Activated CD4-positive, alpha-beta T cell treated with anti-CD3 and anti-CD28 coated beads, Interleukin-2, amount 50 U/mL, for 1 hour (primary cell): ENCODE measurements around the gene CLEC4E.
"Not testable (repeated sequence)": the region's sequence is repeated elsewhere in the genome, so short reads cannot be mapped to it uniquely, and the experiment has no call there.

Source experiments
- DNase-seq: peaks from one replicate; pipeline ENCODE4 v3.0.0-alpha.2; 2020

Gene CLEC4E

DNA sequence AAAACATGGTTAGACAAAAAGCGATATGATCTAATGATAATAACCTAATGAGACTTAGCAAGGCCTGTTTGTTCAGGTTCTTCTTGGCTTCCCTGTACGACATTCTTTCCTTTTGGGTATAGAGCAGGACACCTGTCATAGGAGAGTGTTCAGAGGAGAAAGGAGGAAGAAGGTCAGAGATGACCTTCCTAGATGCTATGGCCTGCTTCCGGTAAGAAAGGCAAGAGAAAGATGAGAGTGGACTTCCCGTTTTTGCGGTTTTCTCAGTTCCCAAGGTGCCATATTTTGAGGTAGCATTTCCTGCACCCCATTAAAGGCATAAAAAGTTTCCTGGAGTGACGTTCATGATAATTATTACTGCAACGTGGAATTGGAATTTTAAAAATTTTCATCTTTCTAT lies 8.7 kb downstream of the CLEC4E start:
- DNase-seq, result no peak

DNA sequence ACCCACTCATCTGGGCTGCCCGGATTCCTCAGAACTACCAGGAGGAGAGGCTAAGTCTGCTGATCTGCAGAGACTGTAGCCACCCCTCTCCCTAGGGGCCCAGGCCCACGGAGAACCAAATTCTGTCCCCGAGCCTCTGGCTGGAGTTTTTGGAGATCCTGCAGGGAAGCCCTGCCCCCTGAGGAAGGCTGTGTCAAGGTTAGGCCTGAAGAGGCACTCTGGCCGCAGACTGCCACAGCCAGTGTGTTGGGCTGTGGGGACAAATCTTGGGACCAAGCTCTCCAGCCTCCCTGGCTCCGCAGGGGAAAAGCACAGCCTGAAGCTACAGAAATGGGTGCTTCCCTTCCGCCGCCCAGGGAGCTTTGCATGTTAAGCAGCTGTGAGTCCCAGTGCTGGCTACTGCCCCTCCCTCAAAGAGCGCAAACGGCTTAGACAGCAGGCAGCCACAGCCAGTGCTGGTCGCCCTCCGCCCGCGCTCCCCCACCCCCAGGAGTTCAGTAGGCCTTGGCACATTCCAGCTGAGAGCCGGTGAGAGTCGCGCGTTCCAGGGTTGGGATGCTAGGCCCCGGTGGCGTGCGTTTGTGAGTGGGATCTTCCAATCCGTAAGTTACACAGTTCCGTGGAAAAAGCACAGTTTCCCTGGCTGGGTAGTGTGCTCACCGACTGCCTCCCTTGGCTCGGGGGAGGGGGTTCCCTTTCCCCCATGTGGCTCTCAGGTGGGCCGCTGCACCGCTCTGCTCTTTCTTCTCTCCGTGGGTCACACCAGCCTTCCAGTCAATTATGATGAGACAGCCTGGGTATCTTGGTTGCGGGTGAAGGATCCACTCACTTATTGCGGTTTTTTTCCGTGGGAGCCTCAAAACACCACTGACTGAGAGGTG lies 13.2 kb downstream of the CLEC4E start:
- DNase-seq, result no peak

DNA sequence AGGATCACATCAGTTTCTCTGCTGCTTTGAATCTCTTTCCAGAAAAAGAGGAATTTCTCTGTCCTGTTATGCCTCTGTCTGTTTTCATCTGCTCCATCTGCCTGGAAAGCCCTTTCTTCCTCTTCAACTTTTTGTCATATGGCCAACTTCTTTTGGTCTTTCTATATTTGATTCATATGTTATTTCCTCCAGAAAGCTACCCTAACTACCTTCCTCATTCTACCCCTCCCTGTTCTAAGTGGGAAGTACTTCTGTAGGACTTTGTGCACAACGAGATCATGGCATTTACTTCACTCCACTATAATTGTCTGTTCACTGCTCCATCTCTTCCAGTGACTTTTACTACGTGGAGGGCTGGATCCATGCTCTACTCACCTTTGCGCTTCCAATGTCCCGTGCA lies 21.5 kb downstream of the CLEC4E start:
- no peak for DNase-seq

DNA sequence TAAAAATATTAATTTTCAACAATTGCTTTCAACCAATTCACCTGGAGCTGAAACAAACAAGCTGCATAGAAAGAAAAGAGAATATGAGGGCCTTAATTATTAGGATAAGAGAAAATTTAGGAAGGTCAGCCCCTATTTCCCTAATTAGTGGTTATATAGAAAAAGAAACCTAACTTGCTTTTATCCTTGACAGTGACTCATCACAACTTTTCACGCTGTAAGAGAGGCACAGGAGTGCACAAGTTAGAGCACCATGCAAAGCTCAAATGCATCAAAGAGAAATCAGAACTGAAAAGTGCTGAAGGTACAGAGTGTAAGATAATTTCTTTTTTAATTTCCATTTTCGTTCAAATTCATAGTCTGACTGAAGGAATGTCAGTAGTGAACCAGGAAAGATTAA lies 22.7 kb downstream of the CLEC4E start:
- DNase-seq, result no peak

DNA sequence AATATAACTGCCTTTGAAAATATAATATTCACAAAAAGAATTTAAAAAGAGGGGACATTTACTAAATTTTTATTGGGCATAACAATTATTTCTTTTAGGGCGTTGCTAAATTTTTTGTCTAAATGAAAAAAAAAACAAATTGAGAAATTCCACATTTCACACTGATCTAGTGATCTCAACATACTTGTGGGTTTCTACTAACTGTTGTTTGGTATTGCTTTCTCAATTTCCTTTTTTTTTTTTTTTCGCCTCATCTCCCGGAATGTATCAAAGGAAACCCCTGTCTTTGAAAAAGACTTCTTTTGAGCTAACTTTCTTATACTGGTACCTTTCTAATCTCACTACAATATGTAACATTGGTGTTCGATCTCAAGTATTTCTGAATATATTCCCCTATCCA lies 27.4 kb downstream of the CLEC4E start, which contains the start of gene CLEC4D:
Gene CLEC4D, plus strand, starts transcription at position 248 of the 400 bp plus-strand sequence. CDS start 230 bp downstream, outside the sequence.
- no peak for DNase-seq

DNA sequence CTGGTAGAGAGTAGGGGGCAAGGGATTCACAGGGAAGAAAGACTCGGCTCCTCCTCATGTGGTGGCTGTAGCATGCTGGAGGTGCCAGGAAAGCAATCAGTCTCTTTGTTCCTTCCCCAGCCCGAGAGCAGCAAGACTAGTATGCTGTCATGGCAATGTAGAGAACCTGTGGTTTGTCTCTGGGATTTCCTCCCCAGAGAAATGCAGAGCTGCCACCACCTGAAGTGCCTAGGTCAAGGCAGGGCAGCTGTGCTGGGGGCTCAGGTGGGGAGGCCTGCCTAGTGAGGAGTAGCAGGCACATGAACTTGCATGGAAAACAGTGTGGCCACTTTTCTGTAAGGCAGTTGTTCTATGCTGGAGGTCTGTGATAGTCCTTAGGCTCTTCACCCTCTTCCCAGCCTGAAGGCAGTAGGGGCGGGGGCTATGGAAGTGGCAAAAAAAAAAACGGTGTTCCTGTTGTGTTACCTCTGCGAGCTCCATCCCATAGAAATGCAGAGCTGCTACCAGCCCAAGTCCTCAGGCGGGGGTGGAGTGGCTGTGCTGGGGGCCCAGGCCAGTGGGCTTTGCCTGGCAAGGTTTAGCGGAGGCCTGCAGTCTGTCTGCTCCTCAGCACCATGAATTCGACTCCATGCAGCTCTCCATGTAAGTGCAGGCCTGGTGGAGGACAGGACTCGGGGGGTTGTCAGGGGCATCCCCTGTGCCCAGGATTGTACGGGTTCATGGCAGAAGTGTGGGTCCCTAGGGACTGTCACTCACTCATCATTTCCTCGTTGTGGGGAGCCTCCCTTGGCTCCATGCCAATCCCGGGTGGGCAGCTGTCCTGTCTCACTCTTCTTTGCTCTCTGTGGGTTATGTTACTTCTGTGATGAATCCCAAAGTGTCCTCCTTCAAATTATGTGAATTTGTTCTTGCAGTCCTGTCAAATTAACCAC lies 31.5 kb downstream of the CLEC4E start:
- no peak for DNase-seq

DNA sequence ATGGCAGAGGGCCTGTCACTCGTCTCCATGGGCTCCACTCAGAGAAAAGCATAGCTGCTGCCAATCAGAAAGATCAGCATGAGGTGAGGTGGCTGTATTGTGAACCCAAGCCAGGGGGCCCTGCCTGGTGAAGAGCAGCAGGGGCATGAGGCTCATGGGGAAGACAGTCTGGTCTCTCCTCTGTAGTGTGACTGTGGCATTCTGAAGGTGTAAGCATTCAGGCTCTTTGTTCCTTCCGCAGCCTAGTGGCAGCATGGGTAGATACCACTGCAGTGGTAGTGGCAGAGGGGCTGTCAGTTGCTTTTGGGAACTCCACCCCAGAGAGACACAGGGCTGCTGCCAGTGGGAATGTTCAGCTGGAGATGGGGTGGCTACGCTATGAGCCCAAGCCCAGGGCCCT lies 32.5 kb downstream of the CLEC4E start:
- no peak for DNase-seq

DNA sequence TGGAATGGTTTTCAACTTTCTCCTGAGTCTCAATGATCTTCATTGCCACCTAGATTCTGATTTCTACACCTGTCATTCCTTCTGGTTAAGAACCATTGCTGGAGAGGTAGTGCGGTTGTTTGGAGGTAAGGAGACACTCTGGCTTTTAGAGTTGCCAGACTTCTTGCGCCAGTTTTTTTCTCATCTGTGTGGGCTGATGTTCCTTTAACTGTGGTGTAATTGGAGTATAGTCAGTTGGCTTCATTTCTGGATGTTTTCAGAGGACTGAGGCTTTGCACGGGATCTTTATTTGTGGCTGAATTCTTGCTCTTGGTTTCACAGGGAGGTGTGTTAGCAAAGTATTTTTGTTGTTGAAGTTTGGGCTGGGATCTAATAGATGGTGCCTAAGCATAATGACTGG lies 33.1 kb downstream of the CLEC4E start:
- DNase-seq, result no peak

DNA sequence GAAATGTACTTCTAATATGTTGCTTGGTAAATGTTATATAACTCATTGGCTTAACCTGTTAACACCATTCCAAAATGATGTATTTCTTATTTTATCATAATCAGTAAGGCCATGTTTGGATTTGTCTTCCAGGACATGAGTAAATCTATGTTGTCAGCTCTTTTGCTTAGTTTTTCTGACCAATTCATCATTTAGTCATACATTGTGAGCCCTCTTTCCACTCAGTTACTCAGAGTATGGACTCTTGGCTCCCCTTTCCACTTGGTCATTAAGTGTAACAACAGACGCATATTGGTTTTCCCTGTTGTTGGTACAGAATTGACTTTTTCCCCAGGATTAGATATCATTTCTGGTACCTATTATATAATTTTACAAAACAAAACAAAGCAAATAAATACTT lies 36.4 kb downstream of the CLEC4E start:
- DNase-seq, result no peak

DNA sequence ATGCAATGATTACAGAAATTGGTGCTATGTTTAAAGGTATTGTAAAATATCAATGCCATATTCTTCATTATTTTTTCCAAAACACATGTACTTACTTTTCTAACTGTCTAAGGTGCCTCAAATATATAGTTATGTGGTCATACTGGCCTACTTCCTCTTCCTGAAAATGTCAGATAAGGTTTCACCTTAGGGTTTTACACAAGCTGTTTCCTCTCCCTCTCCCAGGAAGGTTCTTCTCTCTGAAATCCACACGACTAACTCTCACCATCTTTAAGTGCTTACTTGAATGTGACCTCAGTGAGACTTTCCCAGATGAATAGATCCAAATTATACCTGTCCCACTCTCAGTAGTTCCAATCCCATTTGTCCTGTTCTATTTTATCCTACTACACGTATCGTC lies 39.0 kb downstream of the CLEC4E start:
- DNase-seq, result no peak

DNA sequence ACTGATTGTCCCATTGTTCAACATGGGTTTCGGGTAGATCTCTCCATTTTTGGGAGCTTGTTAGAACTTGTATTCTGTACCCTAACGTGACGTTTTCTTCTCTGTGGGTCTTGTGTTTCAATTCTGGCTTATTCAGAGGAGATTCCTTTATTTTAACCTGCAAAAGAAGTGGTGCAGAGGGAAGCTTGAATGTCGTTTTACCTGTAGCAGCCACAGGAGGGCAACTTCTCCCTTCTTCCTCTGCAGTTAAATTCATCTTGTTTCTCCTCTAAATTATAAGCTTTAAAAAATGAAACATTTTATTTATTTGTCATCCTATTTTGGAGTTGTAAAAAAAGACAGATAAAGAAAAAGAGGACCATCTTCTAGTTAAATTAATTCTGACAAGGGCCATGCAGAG lies 41.1 kb downstream of the CLEC4E start:
- DNase-seq, result no peak

DNA sequence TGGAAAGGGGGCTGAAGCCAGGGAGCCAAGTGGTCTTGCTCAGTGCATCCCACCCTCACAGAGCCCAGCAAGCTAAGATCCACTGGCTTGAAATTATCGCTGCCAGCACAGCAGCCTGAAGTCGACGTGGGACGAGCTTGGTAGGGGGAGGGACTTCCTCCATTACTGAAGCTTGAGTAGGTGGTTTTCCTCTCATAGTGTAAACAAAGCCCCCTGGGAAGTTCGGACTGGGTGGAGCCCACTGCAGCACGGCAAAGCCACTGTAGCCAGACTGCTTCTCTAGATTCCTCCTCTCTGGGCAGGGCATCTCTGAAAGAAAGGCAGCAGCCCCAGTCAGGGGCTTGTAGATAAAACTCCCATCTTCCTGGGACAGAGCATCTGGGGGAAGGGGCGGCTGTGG lies 44.6 kb downstream of the CLEC4E start:
- DNase-seq, result not testable (repeated sequence)

DNA sequence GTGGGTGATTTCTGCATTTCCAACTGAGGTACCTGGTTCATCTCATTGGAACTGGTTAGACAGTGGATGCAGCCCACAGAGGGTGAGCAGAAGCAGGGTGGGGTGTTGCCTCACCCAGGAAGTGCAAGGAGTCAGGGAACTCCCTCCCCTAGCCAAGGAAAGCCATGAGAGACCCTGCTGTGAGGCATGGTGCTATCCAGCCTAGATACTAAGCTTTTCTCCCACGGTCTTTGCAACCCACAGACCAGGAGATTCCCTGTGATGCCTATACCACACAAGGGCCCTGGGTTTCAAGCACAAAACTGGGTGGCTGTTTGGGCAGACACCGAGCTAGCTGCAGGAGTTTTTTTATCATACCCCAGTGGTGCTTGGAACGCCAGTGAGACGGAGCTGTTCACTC lies 45.0 kb downstream of the CLEC4E start:
- DNase-seq, result not testable (repeated sequence)

DNA sequence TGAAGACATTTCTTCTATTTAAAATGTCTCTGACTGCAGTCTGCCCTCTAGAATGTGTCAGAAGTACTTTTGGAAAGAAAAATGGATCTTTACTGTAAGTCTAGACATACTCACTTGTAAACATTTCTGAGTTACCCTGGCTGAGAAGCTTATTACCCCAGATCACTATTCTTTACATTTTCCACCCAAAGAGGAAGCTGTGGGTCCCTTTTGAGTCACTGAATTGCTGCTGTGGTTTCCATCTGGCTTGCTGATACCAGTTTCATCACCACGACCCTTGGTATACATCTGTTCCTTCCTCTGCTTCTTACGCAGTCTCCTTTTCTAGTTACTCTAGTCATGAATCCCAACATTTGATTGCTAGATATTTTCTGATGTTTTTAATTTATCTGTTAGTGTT lies 47.6 kb downstream of the CLEC4E start:
- DNase-seq, result no peak

DNA sequence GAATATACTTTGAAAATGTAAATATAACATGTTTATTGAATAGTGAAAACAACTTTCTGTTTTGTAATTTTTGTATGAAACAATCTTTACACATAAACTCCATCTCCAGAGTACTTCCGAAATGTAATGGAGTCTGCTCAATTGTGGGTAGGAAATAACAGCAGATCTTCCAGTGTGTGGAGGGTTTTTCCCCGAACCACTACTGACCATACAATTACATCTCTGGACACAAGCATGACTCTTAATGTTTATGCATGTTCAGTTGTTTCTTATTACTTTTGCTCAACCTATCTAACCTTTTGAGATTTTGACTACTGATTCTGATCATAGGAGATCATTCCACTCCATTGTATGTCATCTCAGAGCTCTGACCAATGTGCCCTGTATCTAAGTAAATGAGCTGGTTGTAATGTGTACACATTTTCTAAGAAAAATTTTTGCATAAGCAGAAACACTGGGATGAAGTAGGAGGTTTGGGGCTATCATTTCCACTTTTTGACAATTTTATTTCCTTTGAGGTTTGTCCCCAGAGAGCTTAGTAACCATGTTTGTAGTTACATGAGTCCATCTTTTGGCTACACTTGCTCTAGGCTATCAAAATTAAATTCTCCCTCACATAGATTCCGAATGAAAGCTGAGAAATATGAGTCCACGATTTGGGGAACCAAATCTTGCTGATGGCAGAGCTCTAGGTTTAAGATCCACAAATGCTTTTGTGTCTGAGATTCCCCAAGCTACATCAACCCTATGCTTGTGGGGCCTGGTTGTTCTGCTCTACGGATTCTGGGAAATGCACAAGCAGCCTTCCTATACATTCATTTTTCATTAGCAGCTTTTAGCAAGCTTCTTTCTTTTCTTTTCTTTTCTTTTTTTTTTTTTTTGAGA lies 48.8 kb downstream of the CLEC4E start:
- no peak for DNase-seq
